ENCODE results near the gene THNSL1.

The THNSL1 gene

GRCh38 chr10:25047088-25047487 is 30.7 kb downstream of the THNSL1 start:
- H3K36me3 ChIP-seq (ENCODE audit: control insufficient read depth, insufficient read depth, low read length) = no peaks in the 10 kb centered on the region
- no peaks in the 10 kb centered on the region for H3K27me3 ChIP-seq (ENCODE audit: control insufficient read depth, insufficient read depth, low read length)
- no peaks in the 10 kb centered on the region for H3K9me3 ChIP-seq (ENCODE audit: control insufficient read depth, low read length)
- H3K4me1 ChIP-seq (ENCODE audit: control insufficient read depth, insufficient read depth, low read length) = no peaks in the 10 kb centered on the region
- H3K4me3 ChIP-seq (ENCODE audit: low read length) = no peak overlapping the region
- H3K9ac ChIP-seq (ENCODE audit: low read length) = no peak overlapping the region

GRCh38 chr10:25047591-25048301 is 31.3 kb downstream of the THNSL1 start:
- Histone ChIP-seq H3K27me3 (ENCODE audit: control insufficient read depth, insufficient read depth, low read length) (no peaks in the 10 kb centered on the region), H3K9me3 (ENCODE audit: control insufficient read depth, low read length) (no peaks in the 10 kb centered on the region), H3K9ac (ENCODE audit: low read length) (no peak overlapping the region), H3K36me3 (ENCODE audit: control insufficient read depth, insufficient read depth, low read length) (no peaks in the 10 kb centered on the region), H3K4me1 (ENCODE audit: control insufficient read depth, insufficient read depth, low read length) (no peaks in the 10 kb centered on the region), H3K4me3 (ENCODE audit: low read length) (no peak overlapping the region)

- no peaks in the 10 kb centered on the region for H3K9me3 ChIP-seq (ENCODE audit: control insufficient read depth, low read length)
These were observed 32.0 kb downstream of the THNSL1 start for GRCh38 chr10:25048450-25048849.

GRCh38 chr10:25049966-25050365 is 33.6 kb downstream of the THNSL1 start:
- Histone ChIP-seq H3K36me3 (ENCODE audit: control insufficient read depth, insufficient read depth, low read length) (no peaks in the 10 kb centered on the region), H3K4me3 (ENCODE audit: low read length) (no peak overlapping the region), H3K9me3 (ENCODE audit: control insufficient read depth, low read length) (no peaks in the 10 kb centered on the region), H3K27me3 (ENCODE audit: control insufficient read depth, insufficient read depth, low read length) (no peaks in the 10 kb centered on the region), H3K4me1 (ENCODE audit: control insufficient read depth, insufficient read depth, low read length) (no peaks in the 10 kb centered on the region), H3K9ac (ENCODE audit: low read length) (no peak overlapping the region)

More at GRCh38 chr10:25048450-25048849, 32.0 kb downstream of the THNSL1 start:
- Histone ChIP-seq H3K4me1 (ENCODE audit: control insufficient read depth, insufficient read depth, low read length) (no peaks in the 10 kb centered on the region), H3K9ac (ENCODE audit: low read length) (no peak overlapping the region), H3K27me3 (ENCODE audit: control insufficient read depth, insufficient read depth, low read length) (no peaks in the 10 kb centered on the region), H3K36me3 (ENCODE audit: control insufficient read depth, insufficient read depth, low read length) (no peaks in the 10 kb centered on the region), H3K4me3 (ENCODE audit: low read length) (no peak overlapping the region)

GRCh38 chr10:25050402-25050801 is 34.0 kb downstream of the THNSL1 start:
- no peak overlapping the region for H3K4me3 ChIP-seq (ENCODE audit: low read length)
- no peak overlapping the region for H3K9ac ChIP-seq (ENCODE audit: low read length)
- H3K4me1 ChIP-seq (ENCODE audit: control insufficient read depth, insufficient read depth, low read length) = no peaks in the 10 kb centered on the region
- H3K36me3 ChIP-seq (ENCODE audit: control insufficient read depth, insufficient read depth, low read length) = no peaks in the 10 kb centered on the region
- H3K9me3 ChIP-seq (ENCODE audit: control insufficient read depth, low read length) = no peaks in the 10 kb centered on the region
- no peaks in the 10 kb centered on the region for H3K27me3 ChIP-seq (ENCODE audit: control insufficient read depth, insufficient read depth, low read length)

GRCh38 chr10:25052012-25052411 is 35.6 kb downstream of the THNSL1 start:
- Histone ChIP-seq H3K4me1 (ENCODE audit: control insufficient read depth, insufficient read depth, low read length) (no peaks in the 10 kb centered on the region), H3K36me3 (ENCODE audit: control insufficient read depth, insufficient read depth, low read length) (no peaks in the 10 kb centered on the region), H3K9ac (ENCODE audit: low read length) (no peak overlapping the region), H3K27me3 (ENCODE audit: control insufficient read depth, insufficient read depth, low read length) (no peaks in the 10 kb centered on the region), H3K4me3 (ENCODE audit: low read length) (no peak overlapping the region), H3K9me3 (ENCODE audit: control insufficient read depth, low read length) (no peaks in the 10 kb centered on the region)

- Histone ChIP-seq H3K9me3 (ENCODE audit: control insufficient read depth, low read length) (no peaks in the 10 kb centered on the region), H3K4me3 (ENCODE audit: low read length) (no peak overlapping the region), H3K36me3 (ENCODE audit: control insufficient read depth, insufficient read depth, low read length) (no peaks in the 10 kb centered on the region), H3K27me3 (ENCODE audit: control insufficient read depth, insufficient read depth, low read length) (no peaks in the 10 kb centered on the region), H3K9ac (ENCODE audit: low read length) (no peak overlapping the region), H3K4me1 (ENCODE audit: control insufficient read depth, insufficient read depth, low read length) (peaks cover 32% of the 10 kb centered on the region)
These were observed 40.3 kb downstream of the THNSL1 start for GRCh38 chr10:25056726-25057125.

GRCh38 chr10:25057886-25058285 is 41.5 kb downstream of the THNSL1 start:
- no peaks in the 10 kb centered on the region for H3K9me3 ChIP-seq (ENCODE audit: control insufficient read depth, low read length)
- no peak overlapping the region for H3K4me3 ChIP-seq (ENCODE audit: low read length)
- no peaks in the 10 kb centered on the region for H3K36me3 ChIP-seq (ENCODE audit: control insufficient read depth, insufficient read depth, low read length)
- H3K4me1 ChIP-seq (ENCODE audit: control insufficient read depth, insufficient read depth, low read length) = peaks cover 42% of the 10 kb centered on the region
- H3K27me3 ChIP-seq (ENCODE audit: control insufficient read depth, insufficient read depth, low read length) = no peaks in the 10 kb centered on the region
- H3K9ac ChIP-seq (ENCODE audit: low read length) = no peak overlapping the region

GRCh38 chr10:25059990-25060389 is 43.6 kb downstream of the THNSL1 start:
- H3K4me1 ChIP-seq (ENCODE audit: control insufficient read depth, insufficient read depth, low read length) = peaks cover 48% of the 10 kb centered on the region
- H3K4me3 ChIP-seq (ENCODE audit: low read length) = no peak overlapping the region

GRCh38 chr10:25061125-25061524 is 44.7 kb downstream of the THNSL1 start:
- H3K36me3 ChIP-seq (ENCODE audit: control insufficient read depth, insufficient read depth, low read length) = no peaks in the 10 kb centered on the region
- peaks cover 48% of the 10 kb centered on the region for H3K4me1 ChIP-seq (ENCODE audit: control insufficient read depth, insufficient read depth, low read length)
- peak overlapping the region; percentile 57 for H3K9ac ChIP-seq (ENCODE audit: low read length)
- H3K4me3 ChIP-seq (ENCODE audit: low read length) = no peak overlapping the region
- no peaks in the 10 kb centered on the region for H3K27me3 ChIP-seq (ENCODE audit: control insufficient read depth, insufficient read depth, low read length)
- no peaks in the 10 kb centered on the region for H3K9me3 ChIP-seq (ENCODE audit: control insufficient read depth, low read length)

More at GRCh38 chr10:25059990-25060389, 43.6 kb downstream of the THNSL1 start:
- H3K36me3 ChIP-seq (ENCODE audit: control insufficient read depth, insufficient read depth, low read length) = no peaks in the 10 kb centered on the region
- no peak overlapping the region for H3K9ac ChIP-seq (ENCODE audit: low read length)
- no peaks in the 10 kb centered on the region for H3K9me3 ChIP-seq (ENCODE audit: control insufficient read depth, low read length)
- no peaks in the 10 kb centered on the region for H3K27me3 ChIP-seq (ENCODE audit: control insufficient read depth, insufficient read depth, low read length)

- H3K4me1 ChIP-seq (ENCODE audit: control insufficient read depth, insufficient read depth, low read length) = peaks cover 48% of the 10 kb centered on the region
- H3K4me3 ChIP-seq (ENCODE audit: low read length) = no peak overlapping the region
- no peaks in the 10 kb centered on the region for H3K36me3 ChIP-seq (ENCODE audit: control insufficient read depth, insufficient read depth, low read length)
- H3K9me3 ChIP-seq (ENCODE audit: control insufficient read depth, low read length) = no peaks in the 10 kb centered on the region
- H3K27me3 ChIP-seq (ENCODE audit: control insufficient read depth, insufficient read depth, low read length) = no peaks in the 10 kb centered on the region
- peak overlapping the region; percentile 57 for H3K9ac ChIP-seq (ENCODE audit: low read length)
These were observed 45.5 kb downstream of the THNSL1 start for GRCh38 chr10:25061711-25062449.

GRCh38 chr10:25063157-25063556 is 46.7 kb downstream of the THNSL1 start:
- Histone ChIP-seq H3K36me3 (ENCODE audit: control insufficient read depth, insufficient read depth, low read length) (no peaks in the 10 kb centered on the region), H3K9me3 (ENCODE audit: control insufficient read depth, low read length) (no peaks in the 10 kb centered on the region), H3K9ac (ENCODE audit: low read length) (no peak overlapping the region), H3K27me3 (ENCODE audit: control insufficient read depth, insufficient read depth, low read length) (no peaks in the 10 kb centered on the region), H3K4me3 (ENCODE audit: low read length) (no peak overlapping the region), H3K4me1 (ENCODE audit: control insufficient read depth, insufficient read depth, low read length) (peaks cover 39% of the 10 kb centered on the region)

Data from mucosa of stomach (tissue), 1 donor.